T-helper 2 cell treated with Interferon-gamma antibody and Interleukin-4, amounts not matched to agents 5 μg/mL and 100 μg/mL, for 36 hours (primary cell): ENCODE measurements around the gene CDKL5.

Experiments used
- DNase-seq: peaks from one replicate; pipeline ENCODE4 v3.0.0; 2021; ENCODE audit warnings: low spot score
- H3K27ac Mint-ChIP-seq: one replicate; pipeline ENCODE4 v1.8.0; 2021; ENCODE audit warnings: mild to moderate bottlenecking, mixed read lengths
- H3K27me3 Mint-ChIP-seq: one replicate; pipeline ENCODE4 v1.8.0; 2021; ENCODE audit warnings: low read depth, mixed read lengths
- H3K36me3 Mint-ChIP-seq: one replicate; pipeline ENCODE4 v1.8.0; 2021; ENCODE audit warnings: low read depth, mixed read lengths
- H3K4me1 Mint-ChIP-seq: one replicate; pipeline ENCODE4 v1.8.0; 2021; ENCODE audit warnings: low read depth, mixed read lengths
- H3K4me3 Mint-ChIP-seq: one replicate; pipeline ENCODE4 v1.8.0; 2022; ENCODE audit warnings: mild to moderate bottlenecking, moderate library complexity, mixed read lengths
- H3K9me3 Mint-ChIP-seq: one replicate; pipeline ENCODE4 v1.8.0; 2021; ENCODE audit warnings: mixed read lengths

CDKL5 gene

DNA sequence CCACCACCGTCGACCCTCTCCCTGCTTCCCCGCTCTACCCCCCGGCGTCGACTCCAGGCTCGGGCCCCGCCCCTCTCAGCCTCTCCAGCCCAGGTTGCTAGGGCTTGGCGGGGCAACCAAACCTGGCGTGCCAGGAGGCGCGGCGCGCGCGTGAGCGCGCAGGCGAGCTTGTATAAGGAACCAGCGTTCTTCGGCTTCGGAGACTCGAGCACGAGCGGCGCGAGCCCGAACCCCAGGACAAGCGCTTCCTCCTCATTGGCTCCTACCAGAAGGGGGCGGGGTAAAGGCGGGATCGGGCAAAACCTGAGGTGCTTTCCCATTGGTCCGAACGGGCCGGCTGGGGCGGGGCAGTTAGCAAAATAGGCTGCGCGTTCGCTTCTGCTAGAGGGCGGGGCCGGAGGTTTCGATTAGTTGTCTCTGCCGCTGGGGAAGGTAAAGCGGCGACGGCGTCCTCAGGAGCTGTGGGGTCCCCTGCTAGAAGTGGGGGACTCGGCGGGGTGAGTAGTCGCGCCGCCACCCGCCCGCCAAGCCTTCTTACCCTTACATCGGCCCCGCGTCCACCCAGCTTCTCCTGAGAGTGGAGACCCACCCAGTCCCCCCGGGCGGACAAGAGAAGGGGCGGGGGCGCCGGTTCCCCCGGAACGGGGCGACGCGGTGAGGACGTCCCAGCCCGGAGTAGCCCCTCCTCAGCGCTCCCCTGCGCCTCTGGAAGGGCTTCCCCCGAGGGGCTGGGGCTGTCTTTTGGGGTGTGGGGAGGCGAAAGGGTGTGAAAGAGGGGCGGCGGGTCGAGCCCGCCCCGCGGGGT is at the start of gene CDKL5:
Gene CDKL5, plus strand, starts transcription at position 410 of the 805 bp plus-strand sequence. CDS start 81,489 bp downstream, outside the sequence.
- DNase-seq, result peak; percentile 91
- peak within 1 kb of the TSS; percentile 89 for H3K4me3 Mint-ChIP-seq
- H3K27ac Mint-ChIP-seq, result peak within 1 kb of the TSS; percentile 69
- H3K27me3 Mint-ChIP-seq, result peaks cover 33% of the 10 kb centered on the region
- peaks cover 5% of the 10 kb centered on the region for H3K4me1 Mint-ChIP-seq
- no peaks in the 10 kb centered on the region for H3K36me3 Mint-ChIP-seq
- no peaks in the 10 kb centered on the region for H3K9me3 Mint-ChIP-seq

DNA sequence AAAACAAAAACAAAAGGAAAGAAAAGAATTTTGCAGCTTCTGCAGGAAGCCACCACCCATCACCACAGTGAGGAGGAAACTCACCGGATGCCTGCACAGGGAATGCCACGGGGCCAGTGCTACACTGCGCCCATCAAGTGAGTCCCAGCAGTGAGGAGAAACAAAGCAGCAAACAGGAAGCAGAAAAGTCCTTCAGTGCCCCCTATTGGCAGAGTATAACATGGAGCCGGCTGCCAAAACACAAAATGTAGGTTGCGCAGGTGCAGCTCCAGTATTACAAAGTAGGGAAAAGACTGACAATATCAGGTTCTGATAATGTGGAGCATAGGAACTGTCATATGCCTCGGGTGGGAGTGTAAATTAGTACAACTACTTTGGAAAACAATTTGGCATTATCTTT is 47.6 kb upstream of the CDKL5 start:
- Mint-ChIP-seq H3K4me3 (no peak overlapping the region), H3K27ac (no peak overlapping the region), H3K36me3 (no peaks in the 10 kb centered on the region), H3K9me3 (no peaks in the 10 kb centered on the region), H3K4me1 (no peaks in the 10 kb centered on the region), H3K27me3 (no peaks in the 10 kb centered on the region)
- DNase-seq, result peak; percentile 3

DNA sequence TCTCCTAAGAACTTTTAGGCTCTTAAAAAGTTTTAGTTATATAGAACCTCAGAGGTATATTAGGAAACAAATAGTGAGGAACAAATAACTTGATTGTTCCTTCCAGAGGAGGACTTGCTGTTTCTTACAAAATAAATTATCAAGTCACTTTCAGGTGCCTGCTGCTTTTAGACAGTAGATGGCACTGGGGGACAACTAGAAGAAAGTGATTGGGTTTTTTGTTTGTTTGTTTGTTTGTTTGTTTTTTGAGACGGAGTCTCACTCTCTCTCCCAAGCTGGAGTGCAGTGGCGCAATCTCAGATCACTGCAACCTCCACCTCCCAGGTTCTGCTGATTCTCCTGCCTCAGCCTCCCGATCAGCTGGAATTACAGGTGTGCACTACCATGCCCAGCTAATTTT is 35.4 kb upstream of the CDKL5 start:
- Mint-ChIP-seq H3K9me3 (no peaks in the 10 kb centered on the region), H3K4me1 (no peaks in the 10 kb centered on the region), H3K4me3 (no peak overlapping the region), H3K36me3 (no peaks in the 10 kb centered on the region), H3K27me3 (no peaks in the 10 kb centered on the region), H3K27ac (no peak overlapping the region)
- no peak for DNase-seq

DNA sequence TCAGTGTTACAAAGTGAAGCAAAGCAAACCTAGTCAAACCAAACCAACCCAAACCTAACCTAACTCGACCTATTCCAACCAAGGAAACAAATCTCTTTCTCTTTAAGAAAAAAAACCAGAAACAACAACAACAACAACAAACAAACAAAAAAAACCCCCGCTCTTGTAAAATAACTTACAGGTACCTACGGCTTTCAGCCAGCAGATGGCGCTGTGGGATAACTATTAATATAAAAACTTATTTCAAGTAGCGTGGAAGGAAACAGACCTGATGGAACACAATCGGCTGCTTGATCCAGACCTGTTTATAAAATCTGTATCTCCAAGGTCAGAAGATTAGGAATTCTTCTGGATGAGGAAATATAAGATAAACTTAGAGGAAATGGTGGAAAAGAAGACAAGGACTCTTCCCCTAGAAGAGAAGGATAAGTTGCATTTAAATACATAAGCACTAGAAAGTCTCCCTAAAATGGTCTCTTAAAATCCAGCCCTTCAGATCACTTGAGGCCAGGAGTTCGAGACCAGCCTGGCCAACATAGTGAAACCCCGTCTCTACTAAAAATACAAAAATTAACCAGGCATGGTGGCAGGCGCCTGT is 34.4 kb upstream of the CDKL5 start:
- no peaks in the 10 kb centered on the region for H3K36me3 Mint-ChIP-seq
- no peaks in the 10 kb centered on the region for H3K9me3 Mint-ChIP-seq
- no peaks in the 10 kb centered on the region for H3K4me1 Mint-ChIP-seq
- peak; percentile 6 for DNase-seq
- H3K27ac Mint-ChIP-seq, result no peak overlapping the region
- no peaks in the 10 kb centered on the region for H3K27me3 Mint-ChIP-seq
- no peak overlapping the region for H3K4me3 Mint-ChIP-seq

DNA sequence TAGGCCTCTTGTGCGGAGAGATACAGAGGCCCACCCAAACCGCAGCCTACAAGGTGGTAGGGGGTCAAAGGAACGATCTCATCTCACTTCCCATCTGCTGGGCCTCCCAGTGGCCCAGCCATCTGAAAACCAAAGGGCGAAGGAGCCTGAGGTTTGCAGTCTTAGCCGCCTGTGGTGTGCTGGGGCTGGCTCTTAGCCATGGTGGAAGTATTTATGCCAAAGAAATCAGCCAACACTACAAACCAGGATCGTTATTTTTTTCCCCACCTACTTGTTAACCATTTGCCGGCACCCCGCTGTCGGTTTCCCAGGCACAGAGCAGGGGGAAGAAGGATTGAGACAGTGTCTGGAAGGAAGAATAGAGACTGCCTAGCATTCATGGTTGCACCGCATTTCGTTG is 30.9 kb upstream of the CDKL5 start:
- no peak for DNase-seq
- no peaks in the 10 kb centered on the region for H3K9me3 Mint-ChIP-seq
- no peak overlapping the region for H3K27ac Mint-ChIP-seq
- no peaks in the 10 kb centered on the region for H3K4me1 Mint-ChIP-seq
- no peak overlapping the region for H3K4me3 Mint-ChIP-seq
- no peaks in the 10 kb centered on the region for H3K36me3 Mint-ChIP-seq
- H3K27me3 Mint-ChIP-seq, result no peaks in the 10 kb centered on the region

DNA sequence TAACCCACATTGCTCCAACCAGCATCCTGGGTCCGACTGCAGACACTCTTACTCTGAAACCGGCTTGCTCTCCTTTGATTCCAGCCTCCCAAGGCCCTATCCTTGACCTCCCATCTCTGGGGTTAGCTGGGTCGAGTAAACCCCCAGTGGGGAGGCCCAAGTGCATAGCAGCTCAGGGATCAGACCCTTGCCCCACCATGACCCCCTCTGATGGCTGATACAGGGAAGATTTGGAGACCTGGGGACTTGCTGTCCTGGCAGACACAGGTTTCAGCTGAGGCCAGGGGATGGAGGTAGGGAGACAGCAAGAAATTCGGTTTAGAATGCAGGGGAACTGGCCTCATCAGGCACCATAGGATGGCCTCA is 23.6 kb upstream of the CDKL5 start:
- no peaks in the 10 kb centered on the region for H3K9me3 Mint-ChIP-seq
- no peak overlapping the region for H3K4me3 Mint-ChIP-seq
- no peaks in the 10 kb centered on the region for H3K36me3 Mint-ChIP-seq
- DNase-seq, result no peak
- H3K4me1 Mint-ChIP-seq, result no peaks in the 10 kb centered on the region
- H3K27ac Mint-ChIP-seq, result no peak overlapping the region
- H3K27me3 Mint-ChIP-seq, result no peaks in the 10 kb centered on the region

DNA sequence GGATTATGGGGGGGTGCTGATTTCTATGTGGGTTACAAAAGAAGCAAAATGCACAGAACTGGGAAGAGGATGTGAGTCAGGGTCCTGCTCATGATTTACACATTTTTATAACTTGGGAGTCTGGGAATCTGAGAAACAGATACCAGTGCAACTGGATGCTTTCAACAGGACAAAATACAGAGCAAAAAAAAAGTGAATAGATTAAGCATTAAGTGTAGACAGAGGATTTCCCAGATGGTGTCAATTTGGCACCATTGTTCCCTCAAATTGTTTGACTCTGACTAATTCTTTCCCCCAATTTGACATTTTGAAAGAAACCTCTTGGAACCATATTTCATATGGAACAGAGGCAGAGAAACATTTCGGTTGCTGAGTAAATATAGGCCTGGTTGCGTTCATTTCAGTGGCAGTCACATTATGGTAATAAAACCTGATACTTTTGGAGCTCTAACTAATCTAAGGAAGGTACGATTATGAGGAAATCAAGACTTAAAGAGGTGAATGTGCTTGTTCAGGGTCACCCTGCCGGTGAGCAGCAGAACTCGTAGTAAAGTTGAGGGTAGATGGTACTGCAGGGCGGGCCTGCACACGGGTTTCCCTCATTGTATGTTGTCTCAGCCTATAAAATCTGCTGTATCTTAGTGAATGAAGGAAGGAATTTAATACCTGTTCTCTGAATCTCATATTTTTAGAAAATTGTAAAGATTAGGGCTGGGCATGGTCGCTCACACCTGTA is 18.7 kb upstream of the CDKL5 start:
- DNase-seq, result no peak
- no peaks in the 10 kb centered on the region for H3K9me3 Mint-ChIP-seq
- H3K27ac Mint-ChIP-seq, result no peak overlapping the region
- no peak overlapping the region for H3K4me3 Mint-ChIP-seq
- H3K4me1 Mint-ChIP-seq, result no peaks in the 10 kb centered on the region
- H3K27me3 Mint-ChIP-seq, result no peaks in the 10 kb centered on the region
- no peaks in the 10 kb centered on the region for H3K36me3 Mint-ChIP-seq

DNA sequence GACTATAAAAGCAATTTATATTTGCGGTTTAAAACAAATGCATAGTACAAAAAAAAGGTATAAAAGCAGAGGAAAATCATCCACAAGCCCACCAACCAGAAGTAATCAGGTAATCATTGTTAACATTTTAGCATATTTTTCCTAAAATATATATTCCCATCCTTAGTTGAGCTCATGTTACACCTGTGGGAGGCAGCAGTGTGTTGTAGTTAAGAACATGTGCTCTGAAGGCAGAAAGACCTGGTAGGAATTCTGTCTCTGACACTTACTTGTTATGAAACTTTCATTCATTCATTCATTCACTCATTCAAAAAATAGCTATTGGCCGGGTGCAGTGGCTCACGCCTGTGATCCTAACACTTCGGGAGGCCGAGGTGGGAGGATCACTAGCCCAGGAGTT is 15.4 kb upstream of the CDKL5 start:
- no peak overlapping the region for H3K27ac Mint-ChIP-seq
- H3K4me1 Mint-ChIP-seq, result no peaks in the 10 kb centered on the region
- H3K9me3 Mint-ChIP-seq, result no peaks in the 10 kb centered on the region
- DNase-seq, result no peak
- no peak overlapping the region for H3K4me3 Mint-ChIP-seq
- no peaks in the 10 kb centered on the region for H3K36me3 Mint-ChIP-seq
- no peaks in the 10 kb centered on the region for H3K27me3 Mint-ChIP-seq

DNA sequence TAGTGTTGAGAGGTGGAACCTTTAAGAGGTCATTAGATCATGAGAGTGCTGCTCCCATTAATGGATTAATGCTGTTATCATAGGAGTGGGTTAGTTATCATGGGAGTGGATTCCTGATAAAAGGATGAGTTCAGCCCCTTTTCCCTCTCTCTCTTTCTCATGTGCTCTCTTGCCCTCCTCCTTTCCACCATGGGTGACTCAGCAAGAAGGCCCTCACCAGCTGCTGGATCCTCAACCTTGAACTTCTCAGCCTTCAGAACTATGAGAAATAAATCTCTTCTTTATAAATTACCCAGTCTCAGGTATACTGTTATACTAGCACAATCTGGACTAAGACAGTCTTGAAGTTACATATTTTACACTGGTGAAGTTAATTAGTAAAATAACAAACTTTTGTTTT is 10.0 kb upstream of the CDKL5 start:
- no peaks in the 10 kb centered on the region for H3K4me1 Mint-ChIP-seq
- H3K36me3 Mint-ChIP-seq, result no peaks in the 10 kb centered on the region
- H3K27ac Mint-ChIP-seq, result no peak overlapping the region
- H3K27me3 Mint-ChIP-seq, result no peaks in the 10 kb centered on the region
- H3K4me3 Mint-ChIP-seq, result no peak overlapping the region
- no peaks in the 10 kb centered on the region for H3K9me3 Mint-ChIP-seq
- DNase-seq, result no peak

DNA sequence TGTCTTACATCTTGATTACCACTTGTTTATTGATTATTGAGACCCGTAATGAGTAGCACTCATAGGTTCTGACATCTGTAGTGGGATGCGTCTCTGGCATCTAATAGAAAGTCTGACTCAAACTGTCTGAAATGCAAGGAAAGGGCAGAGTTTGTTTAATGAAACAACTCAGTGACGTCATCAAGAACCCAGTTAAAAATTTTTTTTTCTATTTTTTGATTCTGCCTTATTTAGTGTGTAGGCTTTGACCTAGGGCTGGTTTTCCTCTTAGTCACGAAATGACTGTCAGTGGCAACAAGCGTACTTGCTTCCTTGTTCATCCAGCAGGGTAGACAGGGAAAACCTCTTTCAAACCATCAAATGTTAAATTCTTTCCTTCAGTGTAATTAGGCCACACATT is 3.1 kb upstream of the CDKL5 start:
- no peak for DNase-seq
- peaks cover 25% of the 10 kb centered on the region for H3K27me3 Mint-ChIP-seq
- no peak overlapping the region for H3K4me3 Mint-ChIP-seq
- H3K9me3 Mint-ChIP-seq, result no peaks in the 10 kb centered on the region
- H3K27ac Mint-ChIP-seq, result no peak overlapping the region
- peaks cover 5% of the 10 kb centered on the region for H3K4me1 Mint-ChIP-seq
- H3K36me3 Mint-ChIP-seq, result no peaks in the 10 kb centered on the region

DNA sequence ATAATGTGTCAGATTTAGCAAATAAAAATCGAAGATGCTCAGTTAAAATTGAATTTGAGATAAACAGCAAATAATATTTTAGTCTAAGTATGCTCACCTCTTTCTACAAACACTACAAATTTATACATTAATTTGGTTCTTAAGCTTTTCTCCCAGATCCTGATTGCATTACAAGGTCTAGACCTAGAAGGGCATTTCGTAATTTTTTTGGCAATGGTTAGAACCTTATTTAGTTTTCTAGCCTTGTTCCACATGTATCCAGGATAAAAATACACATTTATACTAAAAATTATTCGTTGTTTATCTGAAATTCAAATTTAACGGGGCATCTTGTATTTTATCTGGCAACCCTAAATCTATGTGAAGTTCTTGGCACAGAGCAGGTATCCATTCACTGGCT is 2.5 kb upstream of the CDKL5 start:
- Mint-ChIP-seq H3K27ac (no peak overlapping the region), H3K9me3 (no peaks in the 10 kb centered on the region), H3K36me3 (no peaks in the 10 kb centered on the region), H3K27me3 (peaks cover 28% of the 10 kb centered on the region), H3K4me3 (no peak overlapping the region), H3K4me1 (peaks cover 5% of the 10 kb centered on the region)
- DNase-seq, result no peak

DNA sequence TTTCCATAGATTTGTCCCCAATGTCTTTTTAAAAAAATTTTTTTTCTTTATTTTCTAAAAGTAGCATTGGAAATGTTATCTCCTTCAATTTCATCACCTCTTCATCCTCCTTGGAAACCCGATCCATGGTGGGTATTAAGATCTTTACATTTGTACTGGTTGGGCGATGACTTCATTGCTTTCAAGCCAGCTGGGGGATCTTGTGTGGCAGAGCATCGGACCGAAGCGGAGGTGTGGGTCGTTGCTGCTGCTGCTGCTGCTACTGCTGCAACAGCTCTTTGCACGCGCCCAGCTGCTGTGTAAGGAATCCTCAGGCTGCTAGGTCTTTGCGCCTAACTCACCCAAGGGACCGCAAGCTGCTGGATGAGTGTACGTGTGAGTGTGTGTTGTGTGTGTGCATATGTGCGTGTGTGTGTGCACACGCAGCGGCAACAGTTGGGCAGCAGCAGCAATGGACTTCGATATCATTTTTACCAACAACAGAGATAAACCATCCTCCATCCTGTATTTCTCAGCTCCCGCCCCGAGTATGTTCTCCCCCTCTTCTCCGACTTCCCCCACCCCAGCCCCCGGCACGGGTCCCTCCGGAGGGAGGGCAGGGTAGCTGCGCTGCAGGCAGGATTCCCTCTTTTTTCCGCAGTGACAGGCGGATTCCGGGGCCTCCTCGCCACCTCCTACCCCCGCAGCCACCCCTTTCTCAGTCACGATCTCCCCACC is 768 bp upstream of the CDKL5 start:
- Mint-ChIP-seq H3K4me1 (peaks cover 5% of the 10 kb centered on the region), H3K9me3 (no peaks in the 10 kb centered on the region), H3K27ac (peak overlapping the region; percentile 69), H3K36me3 (no peaks in the 10 kb centered on the region), H3K4me3 (peak overlapping the region; percentile 89), H3K27me3 (peaks cover 33% of the 10 kb centered on the region)
- no peak for DNase-seq

DNA sequence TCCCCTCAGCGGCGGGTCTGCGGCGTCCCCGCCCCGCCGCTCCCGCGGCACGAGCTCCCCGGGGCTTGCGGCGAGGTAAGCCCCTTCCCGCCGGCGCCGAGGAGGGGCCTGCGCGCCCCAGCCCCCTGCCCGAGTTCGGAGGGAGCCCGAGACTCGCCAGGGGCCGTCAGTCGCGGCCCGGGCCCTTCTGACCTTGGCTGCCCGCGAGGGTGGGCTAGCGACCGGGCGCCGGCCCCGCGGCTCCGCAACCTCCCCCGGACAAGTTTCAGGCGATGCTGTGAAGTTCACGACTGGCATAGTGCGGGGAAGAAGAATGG is 554 bp downstream of the CDKL5 start:
- Mint-ChIP-seq H3K36me3 (no peaks in the 10 kb centered on the region), H3K9me3 (no peaks in the 10 kb centered on the region), H3K27me3 (peaks cover 33% of the 10 kb centered on the region), H3K27ac (no peak overlapping the region), H3K4me1 (peaks cover 5% of the 10 kb centered on the region), H3K4me3 (peak overlapping the region; percentile 73)
- DNase-seq, result peak; percentile 3

DNA sequence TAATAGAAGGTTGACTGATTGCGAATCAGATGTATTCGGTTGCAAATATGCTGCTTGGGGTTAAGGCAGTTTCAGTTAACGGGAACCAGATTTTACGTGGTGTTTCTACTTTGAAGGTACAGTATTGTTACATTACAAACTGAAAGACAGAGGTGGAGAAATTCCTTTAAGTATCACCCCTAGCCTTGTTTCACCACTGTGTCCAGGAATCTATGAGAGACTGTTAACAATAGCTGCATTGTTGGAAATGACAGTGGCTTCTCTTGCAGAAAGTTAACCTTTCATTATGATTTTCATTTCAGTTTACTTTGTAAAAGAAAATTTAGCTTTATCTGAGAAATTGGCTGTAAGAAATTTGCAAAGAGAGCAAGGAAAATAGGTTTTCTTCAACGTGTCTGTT is 2.6 kb downstream of the CDKL5 start:
- Mint-ChIP-seq H3K27ac (no peak overlapping the region), H3K4me1 (peaks cover 5% of the 10 kb centered on the region), H3K36me3 (no peaks in the 10 kb centered on the region), H3K9me3 (no peaks in the 10 kb centered on the region), H3K27me3 (peaks cover 26% of the 10 kb centered on the region), H3K4me3 (no peak overlapping the region)
- no peak for DNase-seq
